ENCODE results near the gene CORO2B.

The CORO2B gene

DNA sequence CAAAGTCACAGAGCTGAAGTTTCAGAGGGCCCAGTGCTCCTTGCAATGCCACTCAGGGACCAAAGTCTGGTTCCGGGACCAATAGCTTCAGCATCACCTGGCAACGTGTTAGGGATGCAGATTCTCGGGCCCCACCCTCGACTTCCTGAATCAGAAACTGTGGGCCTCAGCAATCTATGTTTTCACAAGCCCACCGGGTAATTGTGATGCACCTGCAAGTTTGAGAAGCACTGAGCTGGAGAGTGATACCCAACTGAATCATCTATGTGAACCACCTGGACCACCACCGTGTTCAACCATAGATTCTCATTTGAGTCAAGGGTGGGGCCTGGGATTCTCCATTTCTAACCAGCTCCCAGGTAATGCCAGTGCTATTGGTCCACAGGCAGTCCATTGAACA is 55.7 kb downstream of the CORO2B start:
- Histone ChIP-seq H3K27me3 (ENCODE audit: insufficient read depth, poor library complexity, severe bottlenecking) (no peaks in the 10 kb centered on the region), H3K4me3 (replicated peaks; ENCODE audit: insufficient read depth, low read length) (no peak overlapping the region), H3K27ac (replicated peaks) (no peak overlapping the region)
- no peak for DNase-seq (ENCODE audit: low read depth in 1 of 2, low spot score in 1 of 2)
- TF ChIP-seq CTCF (IDR thresholded peaks at IDR 0.05; ENCODE audit: insufficient read depth, low read length): no peak
- no peak for TF ChIP-seq SPI1 (IDR thresholded peaks at IDR 0.05; ENCODE audit: borderline replicate concordance, low read depth)
- TF ChIP-seq REST (IDR thresholded peaks at IDR 0.05; ENCODE audit: insufficient replicate concordance, low read depth): no peak
- TF ChIP-seq POLR2AphosphoS5 (IDR thresholded peaks at IDR 0.05; ENCODE audit: low read depth): no peak
- TF ChIP-seq GABPA (IDR thresholded peaks at IDR 0.05; ENCODE audit: low read depth): no peak

DNA sequence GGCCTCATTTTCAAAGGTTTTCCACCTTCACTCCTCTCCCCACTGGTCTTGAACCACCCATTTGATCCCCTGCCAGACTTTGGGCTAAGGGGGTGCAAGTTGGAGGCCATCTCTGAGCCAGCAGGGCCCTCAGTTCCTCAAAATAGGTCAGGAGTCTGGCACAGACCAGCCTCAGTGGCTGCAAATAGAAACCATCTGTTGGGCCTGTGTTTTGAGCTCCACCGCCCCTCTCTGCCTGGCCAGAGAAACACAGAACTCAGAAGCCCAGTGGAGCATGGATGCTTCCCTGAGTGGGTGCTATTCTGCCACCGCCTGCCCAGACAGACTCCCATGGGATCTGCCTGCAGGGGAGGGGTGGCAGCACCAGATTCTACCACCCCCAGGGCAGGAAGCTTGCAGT is 56.3 kb downstream of the CORO2B start:
- no peak for DNase-seq (ENCODE audit: low read depth in 1 of 2, low spot score in 1 of 2)
- H3K27ac ChIP-seq (replicated peaks): no peak overlapping the region

DNA sequence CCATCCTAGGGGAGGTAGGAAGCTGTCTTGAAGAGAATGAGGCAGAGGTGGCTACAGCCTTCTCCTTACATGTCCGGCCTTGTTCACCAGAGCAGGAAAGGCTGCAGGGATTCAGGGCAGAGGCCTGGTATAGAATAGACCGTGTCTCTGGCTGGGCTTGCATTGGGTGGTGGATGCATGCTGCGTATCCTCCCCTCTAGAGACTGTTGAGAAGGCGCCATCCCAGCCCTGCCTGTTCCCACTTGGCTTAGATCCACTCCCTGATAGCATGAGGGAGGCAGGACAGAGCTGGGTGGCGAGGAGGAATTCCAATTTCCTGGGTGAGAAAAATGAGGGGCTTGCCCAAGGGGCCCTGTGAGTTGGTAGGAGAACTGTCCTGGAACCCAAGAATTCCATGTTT is 57.5 kb downstream of the CORO2B start:
- no peak overlapping the region for H3K27ac ChIP-seq (replicated peaks)
- no peak overlapping the region for H3K4me3 ChIP-seq (replicated peaks; ENCODE audit: insufficient read depth, low read length)

More for the DNA sequence above, 56.3 kb downstream of the CORO2B start:
- H3K27me3 ChIP-seq (ENCODE audit: insufficient read depth, poor library complexity, severe bottlenecking): no peaks in the 10 kb centered on the region
- TF ChIP-seq POLR2AphosphoS5 (IDR thresholded peaks at IDR 0.05; ENCODE audit: low read depth) (no peak), GABPA (IDR thresholded peaks at IDR 0.05; ENCODE audit: low read depth) (no peak), REST (IDR thresholded peaks at IDR 0.05; ENCODE audit: insufficient replicate concordance, low read depth) (no peak), SPI1 (IDR thresholded peaks at IDR 0.05; ENCODE audit: borderline replicate concordance, low read depth) (no peak)
- no peak overlapping the region for H3K4me3 ChIP-seq (replicated peaks; ENCODE audit: insufficient read depth, low read length)

More for the DNA sequence above, 57.5 kb downstream of the CORO2B start:
- DNase-seq (ENCODE audit: low read depth in 1 of 2, low spot score in 1 of 2): no peak
- no peaks in the 10 kb centered on the region for H3K27me3 ChIP-seq (ENCODE audit: insufficient read depth, poor library complexity, severe bottlenecking)
- TF ChIP-seq REST (IDR thresholded peaks at IDR 0.05; ENCODE audit: insufficient replicate concordance, low read depth): no peak
- TF ChIP-seq SPI1 (IDR thresholded peaks at IDR 0.05; ENCODE audit: borderline replicate concordance, low read depth): no peak
- TF ChIP-seq POLR2AphosphoS5 (IDR thresholded peaks at IDR 0.05; ENCODE audit: low read depth): no peak
